ENCODE measurements around the gene DLGAP1. TPM values are rescaled to one million over a fixed set of nuclear protein-coding genes. Genes with fewer than 3 reads are reported as not detected.

Gene DLGAP1
- total and polyA plus RNA-seq, 2 of the 4 experiments (the other 2 are of a cell fraction) = under 0.01 to 0.09 TPM

GRCh38 chr18:3655254-3656050 is 799.7 kb downstream of the DLGAP1 start:
- peak overlapping the region; percentile 91; the same call in 1 of the 2 replicates for H3K23ac ChIP-seq (ENCODE audit: low read depth, low read length)

More at GRCh38 chr18:3655254-3656050, 799.7 kb downstream of the DLGAP1 start:
- no peak overlapping the region for H3K9ac ChIP-seq (ENCODE audit: low read depth, low read length)
- peak overlapping the region; percentile 1 to 91; a peak in 3 of 4 replicates for H4K8ac ChIP-seq (ENCODE audit: low read depth in 2 of 2, low read length in 2 of 2)
- ATAC-seq (ENCODE audit: low read depth) = no peak
- H4K5ac ChIP-seq (ENCODE audit: low read depth, low read length) = peak overlapping the region; percentile 66
- H2BK120ac ChIP-seq (ENCODE audit: low read depth, low read length) = peak overlapping the region; percentile 88
- H3K27me3 ChIP-seq (ENCODE audit: control insufficient read depth, insufficient read depth, low read length) = no peaks in the 10 kb centered on the region
- H4K20me1 ChIP-seq (ENCODE audit: insufficient read depth, low read length) = no peaks in the 10 kb centered on the region
- BruUV-seq (replicated peaks) = no TSS peak
- H3K9me1 ChIP-seq (ENCODE audit: insufficient read depth, low read length) = peaks cover 10% of the 10 kb centered on the region
- H3K9me3 ChIP-seq (ENCODE audit: control insufficient read depth, insufficient read depth, low read length) = no peaks in the 10 kb centered on the region
- H3K4me2 ChIP-seq (ENCODE audit: low read depth, low read length) = no peak overlapping the region
- H2BK5ac ChIP-seq (ENCODE audit: low read depth, low read length, poor library complexity, severe bottlenecking) = peak overlapping the region; percentile 44
- intact Hi-C loops (cut with micrococcal nuclease) (no loop called here), in situ Hi-C loops (cut with MboI; ENCODE audit: low sequenced_read_pairs) (no loop called here), dilution Hi-C loops (cut with HindIII; ENCODE audit: low sequenced_read_pairs, unreplicated experiment) (no loop called here)
- no peaks in the 10 kb centered on the region for H3K36me3 ChIP-seq (ENCODE audit: control insufficient read depth, insufficient read depth, low read length)
- H3K4me3 ChIP-seq (ENCODE audit: insufficient read depth, low read depth, low read length) = no peak overlapping the region
- ChIA-PET CTCF (interaction anchor here (0.7 kb wide), 1 partner anchor 11 kb away, joined by 3 read pairs; no protein-coding TSS in a partner anchor), POLR2A (ENCODE audit: unreplicated experiment) (no interaction called here)
- peak overlapping the region; percentile 92 for H3K4ac ChIP-seq (ENCODE audit: low read depth, low read length)
- H3K27ac ChIP-seq (ENCODE audit: insufficient read depth, low read length) = no peak overlapping the region
- peaks cover 17% of the 10 kb centered on the region for H3K4me1 ChIP-seq (ENCODE audit: control insufficient read depth, insufficient read depth, low read length)
- no peak overlapping the region for H2AK9ac ChIP-seq (replicated peaks; ENCODE audit: low read depth, low read length, poor library complexity)
- peak overlapping the region; percentile 85 for H4K91ac ChIP-seq (ENCODE audit: insufficient read depth, low read depth, low read length)
- no peak overlapping the region for H3K56ac ChIP-seq (ENCODE audit: extremely low read depth, insufficient read depth, low read length)
- H3K18ac ChIP-seq (ENCODE audit: low read depth, low read length) = peak overlapping the region; percentile 93
- peak overlapping the region; percentile 89 for H3K14ac ChIP-seq (replicated peaks; ENCODE audit: low read depth, low read length)
- H2BK15ac ChIP-seq (ENCODE audit: low read depth, low read length) = peak overlapping the region; percentile 98; the same call in 2 of the 3 replicates
- DNase-seq = no peak
- no peak for TF ChIP-seq USF2 (IDR thresholded peaks at IDR 0.05; ENCODE audit: low read depth, low read length)
- no peak for TF ChIP-seq POLR2A (IDR thresholded peaks at IDR 0.05; ENCODE audit: low read depth, low read length)
- no peak for TF ChIP-seq RCOR1 (IDR thresholded peaks at IDR 0.05; ENCODE audit: insufficient replicate concordance, low read length)
- TF ChIP-seq CTCF (conservative IDR thresholded peaks at IDR 0.05; ENCODE audit: low read depth, low read length) = no peak
- TF ChIP-seq MAFK (IDR thresholded peaks at IDR 0.05; ENCODE audit: low read depth, low read length) = no peak
- no peak for TF ChIP-seq NFE2L2 (IDR thresholded peaks at IDR 0.05; ENCODE audit: low read depth, low read length)
- TF ChIP-seq SMC3 (IDR thresholded peaks at IDR 0.05; ENCODE audit: low read depth, low read length) = no peak
- TF ChIP-seq FOS (IDR thresholded peaks at IDR 0.05; ENCODE audit: low read depth, low read length) = no peak
- TF ChIP-seq RAD21 (IDR thresholded peaks at IDR 0.05; ENCODE audit: low read length) = no peak
- TF ChIP-seq MXI1 (IDR thresholded peaks at IDR 0.05; ENCODE audit: borderline replicate concordance, low read depth, low read length) = no peak
- TF ChIP-seq BHLHE40 (IDR thresholded peaks at IDR 0.05; ENCODE audit: low read depth, low read length) = no peak
- TF ChIP-seq ELK1 (IDR thresholded peaks at IDR 0.05; ENCODE audit: borderline replicate concordance, low read depth, low read length) = no peak
- TF ChIP-seq CHD1 (IDR thresholded peaks at IDR 0.05; ENCODE audit: low read depth, low read length) = no peak
- peaks cover 7 to 22% of the 10 kb centered on the region in 2 experiments; a peak in 3 of 4 replicates for H3K79me1 ChIP-seq (ENCODE audit: low read depth in 1 of 2, low read length in 2 of 2)
- H2BK20ac ChIP-seq (ENCODE audit: low read depth, low read length) = peak overlapping the region; percentile 88
- peak overlapping the region; percentile 99 for H2AK5ac ChIP-seq (ENCODE audit: low read depth, low read length)
- peak overlapping the region; percentile 79 for H2AFZ ChIP-seq (replicated peaks; ENCODE audit: low read length, poor library complexity)
- 93% methylated on average over 6 of the region's 15 CpGs; no CpG with 5 or more reads in 1 of the 2 experiments for WGBS, 2 experiments (ENCODE audit: extremely low coverage in 2 of 2, insufficient read length in 1 of 2)
